Measurements from ENCODE around the gene LYPD6. TPM values are rescaled to one million over a fixed set of nuclear protein-coding genes. Genes with fewer than 3 reads are reported as not detected.

The LYPD6 gene
- total RNA-seq, 2 donors from 2014 or later = 0.63 to 1.2 TPM

DNA sequence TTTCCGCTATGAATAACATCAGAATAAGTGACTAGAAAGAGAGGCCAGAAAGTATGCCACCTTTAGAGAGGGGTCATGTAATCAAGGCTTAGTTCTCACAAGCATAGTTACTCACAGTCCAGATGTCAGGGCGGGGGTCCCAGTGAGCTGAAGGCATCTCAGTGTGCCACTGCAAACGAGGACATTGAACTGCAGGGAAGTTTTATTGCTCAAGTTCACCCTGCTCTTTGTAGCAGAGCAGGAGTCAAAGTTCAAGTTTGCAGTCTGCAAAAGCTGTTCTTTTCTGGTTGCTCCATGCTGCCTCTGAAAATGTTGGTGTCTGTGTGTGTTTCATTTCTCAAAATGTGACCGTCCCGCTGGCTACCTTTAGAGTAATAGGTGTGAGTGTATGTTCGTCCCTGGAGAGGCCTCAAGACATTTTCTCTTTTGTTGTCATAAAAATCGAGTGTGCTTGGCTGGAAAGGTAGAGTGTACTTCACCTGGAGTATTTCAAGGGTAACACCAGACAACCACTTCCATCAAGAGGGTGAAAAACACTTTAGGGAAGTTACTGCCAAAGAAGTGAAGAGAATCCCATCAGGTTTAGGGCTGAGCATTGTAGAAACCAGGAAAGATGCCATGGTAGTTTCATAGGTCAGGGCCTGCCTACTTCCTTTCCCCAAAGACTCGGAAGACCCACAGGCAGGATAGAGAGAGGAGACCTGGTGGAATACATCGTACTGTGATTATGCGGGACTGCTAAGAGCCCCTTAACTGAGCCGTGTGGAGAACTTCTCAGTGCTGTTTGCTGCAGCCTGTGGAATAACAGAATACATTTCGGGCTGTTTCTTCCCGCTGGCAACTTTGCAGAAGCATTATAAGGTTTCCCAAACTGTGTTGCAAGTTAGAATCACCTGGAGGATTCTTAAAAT, 89.9 kb downstream of the LYPD6 start:
- TF ChIP-seq, protein P1, sequence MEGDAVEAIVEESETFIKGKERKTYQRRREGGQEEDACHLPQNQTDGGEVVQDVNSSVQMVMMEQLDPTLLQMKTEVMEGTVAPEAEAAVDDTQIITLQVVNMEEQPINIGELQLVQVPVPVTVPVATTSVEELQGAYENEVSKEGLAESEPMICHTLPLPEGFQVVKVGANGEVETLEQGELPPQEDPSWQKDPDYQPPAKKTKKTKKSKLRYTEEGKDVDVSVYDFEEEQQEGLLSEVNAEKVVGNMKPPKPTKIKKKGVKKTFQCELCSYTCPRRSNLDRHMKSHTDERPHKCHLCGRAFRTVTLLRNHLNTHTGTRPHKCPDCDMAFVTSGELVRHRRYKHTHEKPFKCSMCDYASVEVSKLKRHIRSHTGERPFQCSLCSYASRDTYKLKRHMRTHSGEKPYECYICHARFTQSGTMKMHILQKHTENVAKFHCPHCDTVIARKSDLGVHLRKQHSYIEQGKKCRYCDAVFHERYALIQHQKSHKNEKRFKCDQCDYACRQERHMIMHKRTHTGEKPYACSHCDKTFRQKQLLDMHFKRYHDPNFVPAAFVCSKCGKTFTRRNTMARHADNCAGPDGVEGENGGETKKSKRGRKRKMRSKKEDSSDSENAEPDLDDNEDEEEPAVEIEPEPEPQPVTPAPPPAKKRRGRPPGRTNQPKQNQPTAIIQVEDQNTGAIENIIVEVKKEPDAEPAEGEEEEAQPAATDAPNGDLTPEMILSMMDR (IDR thresholded peaks at IDR 0.05) = no peak

DNA sequence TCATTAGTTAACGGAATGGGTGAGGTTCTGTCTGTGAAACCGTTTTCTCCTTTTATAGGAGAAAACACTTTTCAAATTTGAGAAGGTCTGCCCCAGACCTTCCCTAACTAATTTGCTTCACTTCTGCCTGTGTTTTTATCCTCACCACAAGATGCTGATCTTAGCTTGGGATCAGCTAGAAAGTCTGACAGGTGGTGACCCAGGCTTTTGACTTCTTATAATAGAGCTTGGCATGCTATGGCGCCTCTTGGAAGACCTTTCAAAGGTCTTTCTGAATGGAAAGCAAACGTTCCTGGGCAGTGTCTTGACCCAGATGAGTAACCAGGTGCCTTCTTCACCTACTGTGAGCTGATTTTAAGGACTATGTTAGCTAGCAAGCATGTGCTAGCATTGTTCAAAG, 91.4 kb downstream of the LYPD6 start:
- Histone ChIP-seq H3K9me3 (no peaks in the 10 kb centered on the region), H3K27ac (no peak overlapping the region), H3K27me3 (no peaks in the 10 kb centered on the region), H3K4me3 (no peak overlapping the region), H3K36me3 (no peaks in the 10 kb centered on the region), H3K4me1 (no peaks in the 10 kb centered on the region)
- TF ChIP-seq, protein P1 (IDR thresholded peaks at IDR 0.05) = no peak
- no peak for DNase-seq (ENCODE audit: low spot score)

More for the DNA sequence above, 89.9 kb downstream of the LYPD6 start:
- Histone ChIP-seq H3K27me3 (no peaks in the 10 kb centered on the region), H3K4me3 (no peak overlapping the region), H3K4me1 (no peaks in the 10 kb centered on the region), H3K27ac (no peak overlapping the region), H3K36me3 (no peaks in the 10 kb centered on the region), H3K9me3 (no peaks in the 10 kb centered on the region)
- DNase-seq (ENCODE audit: low spot score) = no peak

DNA sequence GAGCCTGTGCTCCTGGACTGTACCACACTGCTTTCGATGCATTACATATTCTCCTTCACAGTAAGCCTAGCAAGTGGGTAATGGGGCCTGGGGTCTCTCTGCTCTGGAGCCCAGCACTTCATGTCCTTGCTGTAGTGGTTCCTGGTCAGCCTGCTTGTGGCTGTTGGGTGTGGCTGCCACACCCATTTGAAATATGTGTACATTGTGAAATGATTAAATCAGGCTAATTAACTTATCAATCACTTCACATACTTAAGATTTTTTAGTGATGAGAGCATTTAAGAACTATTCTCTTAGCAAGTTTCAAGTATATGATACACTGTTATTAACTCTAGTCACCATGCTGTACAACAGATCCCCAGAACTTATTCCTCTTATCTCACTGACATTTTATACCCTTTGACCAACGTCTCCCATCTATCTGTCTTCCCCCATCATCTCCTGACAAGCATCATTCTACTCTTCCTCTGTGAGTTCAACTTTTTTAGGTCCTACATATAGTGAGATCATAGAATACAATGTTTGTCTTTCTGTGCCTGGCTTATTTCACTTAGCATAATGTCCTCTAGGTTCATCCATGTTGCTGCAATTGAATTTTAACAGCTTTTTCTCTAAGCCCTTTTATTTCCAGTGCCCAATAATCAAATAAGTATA, 92.1 kb downstream of the LYPD6 start:
- Histone ChIP-seq H3K36me3 (no peaks in the 10 kb centered on the region), H3K4me3 (no peak overlapping the region), H3K27me3 (no peaks in the 10 kb centered on the region), H3K27ac (no peak overlapping the region), H3K4me1 (no peaks in the 10 kb centered on the region), H3K9me3 (no peaks in the 10 kb centered on the region)
- TF ChIP-seq, protein P1 (IDR thresholded peaks at IDR 0.05) = no peak
- no peak for DNase-seq (ENCODE audit: low spot score)

DNA sequence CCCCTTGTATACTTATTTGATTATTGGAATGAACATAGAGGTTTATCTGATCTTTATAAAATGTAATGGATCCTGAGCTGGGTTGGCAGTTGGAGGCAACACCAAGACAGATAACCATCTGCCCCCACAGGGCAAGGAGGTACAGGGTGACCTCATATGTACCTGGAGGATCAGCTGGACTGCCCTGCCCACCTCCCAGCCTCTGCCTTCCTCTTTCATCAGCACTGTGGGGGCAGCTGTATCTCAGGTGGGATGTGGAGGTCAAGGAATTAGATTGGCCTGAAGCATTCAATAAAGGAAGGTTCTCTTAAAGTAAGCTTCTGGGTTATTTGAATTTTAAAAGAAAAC, 92.6 kb downstream of the LYPD6 start:
- Histone ChIP-seq H3K27me3 (no peaks in the 10 kb centered on the region), H3K4me3 (no peak overlapping the region), H3K36me3 (no peaks in the 10 kb centered on the region), H3K9me3 (no peaks in the 10 kb centered on the region), H3K27ac (no peak overlapping the region), H3K4me1 (no peaks in the 10 kb centered on the region)
- TF ChIP-seq, protein P1 (IDR thresholded peaks at IDR 0.05) = no peak
- DNase-seq (ENCODE audit: low spot score) = no peak

DNA sequence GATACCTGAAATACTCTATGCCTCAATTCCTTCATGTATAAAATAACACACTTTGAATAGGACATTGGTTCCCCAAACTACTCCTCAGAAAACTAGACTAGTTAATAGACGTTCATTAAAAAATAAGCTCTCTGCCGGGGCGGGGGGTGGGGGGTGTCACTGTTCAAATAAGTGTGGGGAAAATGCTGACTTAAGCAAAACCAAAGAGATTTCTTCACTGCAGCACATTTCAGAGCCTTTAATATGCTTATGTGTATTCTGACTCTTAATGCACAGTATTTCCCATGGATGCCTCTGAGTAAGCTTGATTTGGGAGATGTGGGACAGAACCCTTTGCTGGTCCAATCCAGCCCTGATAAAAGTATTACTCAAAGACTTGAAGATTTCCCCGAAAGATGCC, 93.2 kb downstream of the LYPD6 start:
- no peak overlapping the region for H3K4me3 ChIP-seq
- no peaks in the 10 kb centered on the region for H3K4me1 ChIP-seq
- no peaks in the 10 kb centered on the region for H3K36me3 ChIP-seq
- H3K9me3 ChIP-seq = no peaks in the 10 kb centered on the region
- no peak overlapping the region for H3K27ac ChIP-seq
- no peak for DNase-seq (ENCODE audit: low spot score)
- no peaks in the 10 kb centered on the region for H3K27me3 ChIP-seq
- TF ChIP-seq, protein P1 (IDR thresholded peaks at IDR 0.05) = no peak

Data from right atrium auricular region (tissue), 2 donors.